Cardiac fibroblast (primary cell): ENCODE measurements around the gene SCUBE1.

ENCODE experiments used
- DNase-seq, 2 donors: peaks; one replicate each; pipeline versions ENCODE4 v3.0.0 to v3.0.0-alpha.2; 2010; ENCODE audit warnings: low read depth in 2 of 2
- H3K4me3 ChIP-seq, 2 donors: replicated peaks in 1 of 2; 1 replicate in 1 of 2; 2 replicates in 1 of 2; pipeline ENCODE4 v1.5.1; 2011; ENCODE audit warnings: low read depth in 2 of 2, low read length in 2 of 2, mild to moderate bottlenecking in 2 of 2, moderate library complexity in 1 of 2
- CTCF ChIP-seq: IDR thresholded peaks from one replicate; pipeline ENCODE4 v1.5.1; 2011; ENCODE audit warnings: low read depth, mild to moderate bottlenecking, low read length, inconsistent platforms

The SCUBE1 gene

GRCh38 chr22:43300891-43301676 lies 42.1 kb downstream of the SCUBE1 start:
- no peak for DNase-seq
- H3K4me3 ChIP-seq = no peak overlapping the region
- no peak for TF ChIP-seq CTCF

GRCh38 chr22:43299736-43300135 lies 43.4 kb downstream of the SCUBE1 start:
- no peak overlapping the region for H3K4me3 ChIP-seq
- TF ChIP-seq CTCF = no peak

GRCh38 chr22:43298062-43298801 lies 44.9 kb downstream of the SCUBE1 start:
- H3K4me3 ChIP-seq = no peak overlapping the region
- no peak for TF ChIP-seq CTCF
- no peak for DNase-seq

More at GRCh38 chr22:43299736-43300135, 43.4 kb downstream of the SCUBE1 start:
- DNase-seq = no peak

- no peak for TF ChIP-seq CTCF
- no peak for DNase-seq
- H3K4me3 ChIP-seq = no peak overlapping the region
These were observed 45.7 kb downstream of the SCUBE1 start for GRCh38 chr22:43297270-43298061.

GRCh38 chr22:43296276-43296902 lies 46.8 kb downstream of the SCUBE1 start:
- TF ChIP-seq CTCF = no peak
- no peak overlapping the region for H3K4me3 ChIP-seq
- DNase-seq = no peak

GRCh38 chr22:43295660-43296059 lies 47.5 kb downstream of the SCUBE1 start:
- TF ChIP-seq CTCF = no peak

More at GRCh38 chr22:43295660-43296059, 47.5 kb downstream of the SCUBE1 start:
- no peak for DNase-seq
- H3K4me3 ChIP-seq = no peak overlapping the region
